HepG2 (cell line): ENCODE results near the gene GNG12. TPM values are rescaled to one million over a fixed set of nuclear protein-coding genes. Genes with fewer than 3 reads are reported as not detected.

ENCODE experiments used
- AGO2 ChIP-seq: fragments of 200-400 bp; formaldehyde crosslinking; optimal IDR thresholded peaks from 2 replicates; pipeline ENCODE3; 2017; ENCODE audit warnings: mild to moderate bottlenecking, low read depth, low read length, moderate library complexity
- ARID5B ChIP-seq: IDR thresholded peaks from 2 replicates; pipeline ENCODE4 v1.4.0; 2020; ENCODE audit warnings: mild to moderate bottlenecking, missing genetic modification reagents
- CEBPB ChIP-seq: IDR thresholded peaks from 2 replicates; pipeline ENCODE4 v1.6.1; 2011; ENCODE audit warnings: low read depth, low read length, improper control_type of control experiment, borderline replicate concordance
- DMAP1 ChIP-seq: IDR thresholded peaks from 2 replicates; pipeline ENCODE4 v1.6.1; 2016
- FOXJ3 ChIP-seq: sonication (generic); formaldehyde crosslinking; IDR thresholded peaks from 2 replicates; pipeline ENCODE4 v1.4.0; 2020; ENCODE audit warnings: missing genetic modification reagents, mild to moderate bottlenecking, borderline replicate concordance
- GABPA ChIP-seq, 2 experiments: IDR thresholded peaks; 2 replicates each; pipeline ENCODE4 v1.6.1; 2011 to 2016; ENCODE audit warnings: low read depth in 2 of 2, low read length in 1 of 2, missing biosample characterization in 1 of 2, missing genetic modification characterization in 1 of 2
- ISL2 ChIP-seq: sonication (generic); formaldehyde crosslinking; IDR thresholded peaks from 2 replicates; pipeline ENCODE4 v1.5.0; 2020; ENCODE audit warnings: missing genetic modification reagents
- KDM5B ChIP-seq: sonication (generic); formaldehyde crosslinking; IDR thresholded peaks from 2 replicates; pipeline ENCODE4 v1.4.0; 2020; ENCODE audit warnings: missing genetic modification reagents, mild to moderate bottlenecking, borderline replicate concordance
- KLF16 ChIP-seq, 2 experiments: sonication (generic) in 1 of 2; formaldehyde crosslinking in 1 of 2; IDR thresholded peaks; 2 replicates each; pipeline versions ENCODE4 v1.6.1 to v1.8.0; 2016 to 2023; ENCODE audit warnings: missing genetic modification reagents in 2 of 2, missing compliant biosample characterization in 1 of 2
- NCOA1 ChIP-seq: sonication (generic); formaldehyde crosslinking; IDR thresholded peaks from 2 replicates; pipeline ENCODE4 v1.9.0; 2021; ENCODE audit warnings: missing genetic modification reagents
- NKX3-1 ChIP-seq: sonication (generic); formaldehyde crosslinking; IDR thresholded peaks from 2 replicates; pipeline ENCODE4 v1.5.0; 2020; ENCODE audit warnings: missing genetic modification reagents
- SALL2 ChIP-seq: sonication (generic); formaldehyde crosslinking; IDR thresholded peaks from 2 replicates; pipeline ENCODE4 v1.8.1; 2023; ENCODE audit warnings: mild to moderate bottlenecking, missing genetic modification reagents, inconsistent platforms
- SMARCC2 ChIP-seq: fragments of 450-650 bp; IDR thresholded peaks from 2 replicates; pipeline ENCODE4 v1.6.1; 2017; ENCODE audit warnings: antibody characterized with exemption, mild to moderate bottlenecking
- SNRNP70 ChIP-seq: fragments of 200-400 bp; formaldehyde crosslinking; IDR thresholded peaks from 2 replicates; pipeline ENCODE4 v1.6.1; 2017; ENCODE audit warnings: mild to moderate bottlenecking, low read depth, low read length, moderate library complexity
- SOX6 ChIP-seq, 2 experiments: fragments of 450-650 bp in 1 of 2; sonication (generic) in 1 of 2; formaldehyde crosslinking in 1 of 2; IDR thresholded peaks; 2 replicates each; pipeline versions ENCODE4 v1.4.0 to v1.6.1; 2017 to 2020; ENCODE audit warnings: antibody characterized with exemption in 1 of 2, mild to moderate bottlenecking in 1 of 2, missing genetic modification reagents in 1 of 2
- TBL1XR1 ChIP-seq: fragments of 150-350 bp; IDR thresholded peaks from 2 replicates; pipeline ENCODE4 v1.6.1; 2014; ENCODE audit warnings: borderline replicate concordance, low read length; ENCODE audit not compliant: partially characterized antibody
- ZNF275 ChIP-seq: sonication (generic); formaldehyde crosslinking; IDR thresholded peaks from 2 replicates; pipeline ENCODE4 v1.8.0; 2022; ENCODE audit warnings: missing genetic modification reagents, mild to moderate bottlenecking, inconsistent platforms, borderline replicate concordance
- ZNF33B ChIP-seq: sonication (generic); formaldehyde crosslinking; IDR thresholded peaks from 2 replicates; pipeline ENCODE4 v1.5.1; 2020; ENCODE audit warnings: mild to moderate bottlenecking, missing genetic modification reagents
- ZNF501 ChIP-seq: sonication (generic); formaldehyde crosslinking; IDR thresholded peaks from 2 replicates; pipeline ENCODE4 v1.5.1; 2020; ENCODE audit warnings: mild to moderate bottlenecking, moderate library complexity, missing genetic modification reagents
- ZNF672 ChIP-seq: sonication (generic); formaldehyde crosslinking; IDR thresholded peaks from 2 replicates; pipeline ENCODE4 v1.8.1; 2022; ENCODE audit warnings: missing genetic modification reagents
- ZNF776 ChIP-seq: sonication (generic); formaldehyde crosslinking; IDR thresholded peaks from 2 replicates; pipeline ENCODE4 v1.4.0; 2020; ENCODE audit warnings: mild to moderate bottlenecking, missing genetic modification reagents
- polyA plus RNA-seq, 8 experiments: library from polyadenylated mRNA; depleted of rRNA in 3 of 8; stranded (reverse) in 7 of 8; unstranded in 1 of 8; fragments of >200 nt; fragmentation: Illumina TruSeq in 4 of 8; extraction: Trizol in 4 of 8; gene quantifications; 2 replicates each; pipeline versions ENCODE4 v1.2.1 to v1.2.3, GENCODE V29; 2011 to 2016; ENCODE audit warnings: low read depth in 4 of 8, missing spikeins in 1 of 8, mixed read lengths in 1 of 8; ENCODE audit not compliant: insufficient read depth in 1 of 8
- total RNA-seq, 5 experiments: library from RNA; depleted of rRNA; stranded (reverse); fragments of >200 nt; fragmentation: Illumina TruSeq; extraction: Trizol; gene quantifications; 2 replicates each; pipeline ENCODE4 v1.2.3, GENCODE V29; 2016; ENCODE audit warnings: low read depth in 1 of 5
- TF ChIP-seq, protein P1 (sequence below): IDR thresholded peaks from 2 replicates; pipeline ENCODE4 v1.6.1; 2016; ENCODE audit warnings: low read depth

Gene GNG12
- total and polyA plus RNA-seq, 2 of the 13 experiments (the other 11 are each of a cell fraction or from before 2014, with no cell fraction given), result 0.11 TPM

DNA sequence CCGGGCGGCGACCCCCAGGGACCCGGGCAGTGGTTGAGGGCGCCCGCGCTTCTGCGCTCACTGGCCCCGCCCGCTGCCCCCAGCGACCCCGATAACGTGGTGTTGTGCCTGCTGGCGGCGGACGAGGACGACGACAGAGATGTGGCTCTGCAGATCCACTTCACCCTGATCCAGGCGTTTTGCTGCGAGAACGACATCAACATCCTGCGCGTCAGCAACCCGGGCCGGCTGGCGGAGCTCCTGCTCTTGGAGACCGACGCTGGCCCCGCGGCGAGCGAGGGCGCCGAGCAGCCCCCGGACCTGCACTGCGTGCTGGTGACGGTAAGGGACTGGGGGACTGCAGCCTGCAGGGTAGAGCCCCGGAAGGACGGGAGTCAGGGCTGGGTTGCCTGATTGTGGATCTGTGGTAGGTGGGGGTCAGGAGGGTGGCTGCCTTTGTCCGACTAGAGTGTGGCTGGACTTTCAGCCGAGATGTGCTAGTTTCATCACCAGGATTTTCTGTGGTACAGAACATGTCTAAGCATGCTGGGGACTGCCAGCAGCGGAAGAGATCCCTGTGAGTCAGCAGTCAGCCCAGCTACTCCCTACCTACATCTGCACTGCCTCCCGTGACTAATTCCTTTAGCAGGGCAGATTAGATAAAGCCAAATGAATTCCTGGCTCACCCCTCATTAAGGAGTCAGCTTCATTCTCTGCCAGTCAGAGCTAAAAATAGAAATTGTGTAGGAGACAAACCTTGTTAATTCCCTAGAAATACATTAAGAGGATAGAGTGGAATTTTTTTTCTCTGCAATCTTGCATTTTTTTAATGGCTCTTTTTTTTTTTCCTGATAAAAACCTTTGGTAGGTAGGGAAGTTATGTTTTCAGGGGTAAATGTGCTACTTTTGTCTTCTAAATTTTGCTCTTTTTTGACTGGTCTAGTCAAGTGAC is 146.7 kb downstream of the GNG12 start (continued):
- TF ChIP-seq AGO2 (peak; percentile 98), ZNF672 (CRISPR knock-in tag) (no peak), NKX3-1 (0 out of 2 replicates have a peak, but pooled peaks have one; percentile 26), CEBPB (peak; percentile 72), ISL2 (CRISPR knock-in tag) (no peak), SNRNP70 (0 out of 2 replicates have a peak, but pooled peaks have one; percentile 48), NCOA1 (0 out of 2 replicates have a peak, but pooled peaks have one; percentile 14), SALL2 (peak; percentile 47), KLF16 (CRISPR knock-in tag; IDR thresholded peaks at IDR 0.05) (peak in 1 of 2 experiments; percentile 69; a peak in 1 of 4 replicates), FOXJ3 (CRISPR knock-in tag) (0 out of 2 replicates have a peak, but pooled peaks have one; percentile 15), ARID5B (peak; percentile 62), GABPA (IDR thresholded peaks at IDR 0.05; ENCODE audit: low read depth, low read length) (no peak), GABPA (CRISPR knock-in tag; IDR thresholded peaks at IDR 0.05; ENCODE audit: low read depth) (peak; percentile 55; the same call in 1 of the 2 replicates), ZNF275 (CRISPR knock-in tag) (no peak), ZNF776 (CRISPR knock-in tag) (peak; percentile 70; the same call in 1 of the 2 replicates), SOX6 (IDR thresholded peaks at IDR 0.05) (no peak), SOX6 (CRISPR knock-in tag; IDR thresholded peaks at IDR 0.05) (peak; percentile 73), DMAP1 (CRISPR knock-in tag) (peak; percentile 62; the same call in 1 of the 2 replicates), ZNF501 (peak; percentile 63; the same call in 1 of the 2 replicates), KDM5B (CRISPR knock-in tag) (peak; percentile 88; the same call in 1 of the 2 replicates), ZNF33B (CRISPR knock-in tag) (peak; percentile 73; the same call in 1 of the 2 replicates), TBL1XR1 (peak; percentile 43), SMARCC2 (no peak)
- TF ChIP-seq, protein P1, sequence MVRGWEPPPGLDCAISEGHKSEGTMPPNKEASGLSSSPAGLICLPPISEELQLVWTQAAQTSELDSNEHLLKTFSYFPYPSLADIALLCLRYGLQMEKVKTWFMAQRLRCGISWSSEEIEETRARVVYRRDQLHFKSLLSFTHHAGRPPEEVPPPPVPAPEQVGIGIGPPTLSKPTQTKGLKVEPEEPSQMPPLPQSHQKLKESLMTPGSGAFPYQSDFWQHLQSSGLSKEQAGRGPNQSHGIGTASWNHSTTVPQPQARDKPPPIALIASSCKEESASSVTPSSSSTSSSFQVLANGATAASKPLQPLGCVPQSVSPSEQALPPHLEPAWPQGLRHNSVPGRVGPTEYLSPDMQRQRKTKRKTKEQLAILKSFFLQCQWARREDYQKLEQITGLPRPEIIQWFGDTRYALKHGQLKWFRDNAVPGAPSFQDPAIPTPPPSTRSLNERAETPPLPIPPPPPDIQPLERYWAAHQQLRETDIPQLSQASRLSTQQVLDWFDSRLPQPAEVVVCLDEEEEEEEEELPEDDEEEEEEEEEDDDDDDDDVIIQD (CRISPR knock-in tag), result peak; percentile 70; the same call in 1 of the 2 replicates
